ENCODE results near the gene NCOA7.

NCOA7 gene

GRCh38 chr6:125953502-125953875 lies 162.7 kb downstream of the NCOA7 start:
- Histone ChIP-seq H3K36me3 (no peaks in the 10 kb centered on the region), H3K4me1 (ENCODE audit: control insufficient read depth in 1 of 2, insufficient read depth in 1 of 2, low read depth in 1 of 2, low read length in 1 of 2) (peaks cover 16 to 18% of the 10 kb centered on the region in 2 experiments), H3K4me3 (ENCODE audit: low read depth in 1 of 2, low read length in 1 of 2) (no peak overlapping the region), H3K27me3 (no peaks in the 10 kb centered on the region), H3K27ac (no peak overlapping the region), H3K9me3 (no peaks in the 10 kb centered on the region)
- no peak for TF ChIP-seq CTCF (IDR thresholded peaks at IDR 0.05)

GRCh38 chr6:125954735-125955339 lies 164.1 kb downstream of the NCOA7 start:
- Histone ChIP-seq H3K36me3 (no peaks in the 10 kb centered on the region), H3K27ac (no peak overlapping the region), H3K4me1 (ENCODE audit: control insufficient read depth in 1 of 2, insufficient read depth in 1 of 2, low read depth in 1 of 2, low read length in 1 of 2) (peaks cover 25 to 30% of the 10 kb centered on the region in 2 experiments), H3K9me3 (no peaks in the 10 kb centered on the region), H3K27me3 (no peaks in the 10 kb centered on the region), H3K4me3 (ENCODE audit: low read depth in 1 of 2, low read length in 1 of 2) (no peak overlapping the region)
- no peak for TF ChIP-seq CTCF (IDR thresholded peaks at IDR 0.05)

- Histone ChIP-seq H3K9me3 (no peaks in the 10 kb centered on the region), H3K27ac (peak overlapping the region; percentile 87), H3K27me3 (no peaks in the 10 kb centered on the region), H3K4me3 (ENCODE audit: low read depth in 1 of 2, low read length in 1 of 2) (peak overlapping the region; percentile 85 to 89), H3K36me3 (no peaks in the 10 kb centered on the region), H3K4me1 (ENCODE audit: control insufficient read depth in 1 of 2, insufficient read depth in 1 of 2, low read depth in 1 of 2, low read length in 1 of 2) (peaks cover 25 to 33% of the 10 kb centered on the region in 2 experiments)
- no peak for TF ChIP-seq CTCF (IDR thresholded peaks at IDR 0.05)
These were observed 165.2 kb downstream of the NCOA7 start for GRCh38 chr6:125955973-125956372.

GRCh38 chr6:125956506-125957390 lies 166.0 kb downstream of the NCOA7 start, which contains the start of gene HINT3:
Gene HINT3 (plus strand): TSS chr6:125956770. CDS start chr6:125956978, 208 bp downstream.
- H3K4me1 ChIP-seq (ENCODE audit: control insufficient read depth in 1 of 2, insufficient read depth in 1 of 2, low read depth in 1 of 2, low read length in 1 of 2) = peaks cover 25 to 33% of the 10 kb centered on the region in 2 experiments
- peak; percentile 96 for TF ChIP-seq CTCF (IDR thresholded peaks at IDR 0.05)
- peak within 1 kb of the TSS; percentile 87 for H3K27ac ChIP-seq
- peaks cover 4% of the 10 kb centered on the region for H3K36me3 ChIP-seq
- no peaks in the 10 kb centered on the region for H3K27me3 ChIP-seq
- no peaks in the 10 kb centered on the region for H3K9me3 ChIP-seq
- H3K4me3 ChIP-seq (ENCODE audit: low read depth in 1 of 2, low read length in 1 of 2) = peak within 1 kb of the TSS; percentile 85 to 89

GRCh38 chr6:125957391-125957693 lies 166.6 kb downstream of the NCOA7 start:
- Histone ChIP-seq H3K27ac (peak overlapping the region; percentile 87), H3K27me3 (no peaks in the 10 kb centered on the region), H3K36me3 (peaks cover 4% of the 10 kb centered on the region), H3K4me3 (ENCODE audit: low read depth in 1 of 2, low read length in 1 of 2) (peak overlapping the region; percentile 85 to 89), H3K4me1 (ENCODE audit: control insufficient read depth in 1 of 2, insufficient read depth in 1 of 2, low read depth in 1 of 2, low read length in 1 of 2) (peaks cover 25 to 33% of the 10 kb centered on the region in 2 experiments), H3K9me3 (no peaks in the 10 kb centered on the region)
- no peak for TF ChIP-seq CTCF (IDR thresholded peaks at IDR 0.05)

Data from neutrophil (primary cell).